Endothelial cell of umbilical vein (primary cell): ENCODE data around the gene AUH. TPM values are rescaled to one million over a fixed set of nuclear protein-coding genes. Genes with fewer than 3 reads are reported as not detected.

Experiments used
- BruUV-seq: library from RNA; stranded (reverse); fragments of 400-500 nt; replicated peaks from 2 replicates; lab custom pipeline; 2021; lab: Mats Ljungman, UMichigan
- CTCF ChIA-PET: fragments of 300-600, 350-600 bp; sonication (Branson Sonifier 250); formaldehyde crosslinking; loops from one replicate; lab custom pipeline; 2021; ENCODE audit warnings: antibody characterized with exemption, inconsistent platforms; lab: Charles Lee
- POLR2A ChIA-PET: fragments of 300-600, 350-600 bp; sonication (Branson Sonifier 250); formaldehyde crosslinking; loops from one replicate; lab custom pipeline; 2021; ENCODE audit warnings: antibody characterized with exemption, inconsistent platforms; lab: Charles Lee
- DNase-seq: peaks from one replicate; pipeline ENCODE4 v3.0.0-alpha.2; 2011; ENCODE audit warnings: low read depth, low spot score
- FAIRE-seq: peaks from 2 replicates; lab custom pipeline; 2011; peaks lifted over from hg19 to GRCh38; lab: Jason Lieb, UNC
- H2AFZ ChIP-seq: 2 replicates; pipeline ENCODE4 v1.6.0; 2012; ENCODE audit warnings: low read depth, low read length, control low read depth, inconsistent platforms
- H3K27ac ChIP-seq: 2 replicates; pipeline ENCODE4 v1.5.1; 2011; ENCODE audit warnings: low read depth, mild to moderate bottlenecking, control low read depth, low read length, moderate library complexity; ENCODE audit not compliant: insufficient read depth
- H3K27me3 ChIP-seq, 2 experiments: 2 replicates each; pipeline versions ENCODE4 v1.6.0 to v1.6.1; 2011; ENCODE audit warnings: low read length in 2 of 2, mixed read lengths in 1 of 2; ENCODE audit not compliant: control insufficient read depth in 2 of 2, insufficient read depth in 2 of 2
- H3K36me3 ChIP-seq, 2 experiments: 2 replicates in 1 of 2; 3 replicates in 1 of 2; pipeline ENCODE4 v1.5.1; 2011; ENCODE audit warnings: low read length in 2 of 2, mild to moderate bottlenecking in 1 of 2, moderate library complexity in 1 of 2; ENCODE audit not compliant: control insufficient read depth in 2 of 2, insufficient read depth in 2 of 2; ENCODE audit errors: extremely low read depth in 1 of 2
- H3K4me1 ChIP-seq: 3 replicates; pipeline ENCODE4 v1.5.1; 2011; ENCODE audit warnings: mild to moderate bottlenecking, low read length; ENCODE audit not compliant: control insufficient read depth, insufficient read depth; ENCODE audit errors: extremely low read depth
- H3K4me2 ChIP-seq: 2 replicates; pipeline ENCODE4 v1.6.1; 2011; ENCODE audit warnings: low read length, control low read depth, mixed read lengths; ENCODE audit not compliant: insufficient read depth
- H3K4me3 ChIP-seq, 3 experiments: fragments of 200-600 bp in 1 of 3; sonication (generic), shearing (Covaris generic) in 1 of 3; replicated peaks in 1 of 3; 2 replicates each; pipeline ENCODE4 v1.5.1; 2011 to 2016; ENCODE audit warnings: control low read depth in 3 of 3, low read length in 3 of 3, mild to moderate bottlenecking in 2 of 3, inconsistent platforms in 1 of 3, low read depth in 1 of 3, moderate library complexity in 1 of 3; ENCODE audit not compliant: insufficient read depth in 1 of 3
- H3K79me2 ChIP-seq: 2 replicates; pipeline ENCODE4 v1.6.0; 2012; ENCODE audit warnings: low read length, inconsistent platforms; ENCODE audit not compliant: control insufficient read depth, insufficient read depth
- H3K9ac ChIP-seq: replicated peaks from 2 replicates; pipeline ENCODE3; 2011; ENCODE audit warnings: low read length, control low read depth; ENCODE audit not compliant: insufficient read depth; ENCODE audit errors: extremely low read depth
- H3K9me1 ChIP-seq: replicated peaks from 3 replicates; pipeline ENCODE4 v1.6.0; 2011; ENCODE audit warnings: mild to moderate bottlenecking, low read length; ENCODE audit not compliant: control insufficient read depth, insufficient read depth; ENCODE audit errors: extremely low read depth
- H3K9me3 ChIP-seq: replicated peaks from 2 replicates; pipeline ENCODE4 v1.5.1; 2012; ENCODE audit warnings: low read length, inconsistent platforms; ENCODE audit not compliant: control insufficient read depth, insufficient read depth
- H4K20me1 ChIP-seq: replicated peaks from 2 replicates; pipeline ENCODE3; 2011; ENCODE audit warnings: mild to moderate bottlenecking, low read length; ENCODE audit not compliant: control insufficient read depth, insufficient read depth; ENCODE audit errors: extremely low read depth
- CTCF ChIP-seq, 2 donors: IDR thresholded peaks; 1 replicate in 1 of 2; 2 replicates in 1 of 2; pipeline ENCODE4 v1.5.1; 2011; ENCODE audit warnings: low read length in 2 of 2, mild to moderate bottlenecking in 2 of 2, moderate library complexity in 2 of 2, control low read depth in 1 of 2, inconsistent platforms in 1 of 2, low read depth in 1 of 2; ENCODE audit not compliant: insufficient read depth in 1 of 2; ENCODE audit errors: extremely low read depth in 1 of 2
- EZH2 ChIP-seq: IDR thresholded peaks from 2 replicates; pipeline ENCODE4 v1.6.1; 2012; ENCODE audit warnings: borderline replicate concordance, low read depth, mild to moderate bottlenecking, moderate library complexity, low read length, inconsistent platforms; ENCODE audit not compliant: severe bottlenecking
- FOS ChIP-seq: IDR thresholded peaks from 2 replicates; pipeline ENCODE4 v1.6.1; 2011; ENCODE audit warnings: mild to moderate bottlenecking, low read length, moderate library complexity, borderline replicate concordance; ENCODE audit not compliant: insufficient read depth
- GATA2 ChIP-seq: IDR thresholded peaks from 2 replicates; pipeline ENCODE4 v1.7.0; 2011; ENCODE audit warnings: low read depth, mild to moderate bottlenecking, moderate library complexity, mixed read lengths, low read length; ENCODE audit not compliant: insufficient read length, insufficient read depth
- JUN ChIP-seq: IDR thresholded peaks from 2 replicates; pipeline ENCODE4 v1.6.1; 2011; ENCODE audit warnings: borderline replicate concordance, low read depth; ENCODE audit not compliant: insufficient read length, insufficient read depth
- MYC ChIP-seq: IDR thresholded peaks from one replicate; pipeline ENCODE4 v1.6.1; 2011; ENCODE audit warnings: mild to moderate bottlenecking, low read depth, low read length
- POLR2A ChIP-seq: IDR thresholded peaks from 2 replicates; pipeline ENCODE4 v1.6.1; 2012; ENCODE audit warnings: low read depth, mild to moderate bottlenecking, control low read depth, low read length
- POLR2AphosphoS5 ChIP-seq: IDR thresholded peaks from 2 replicates; pipeline ENCODE4 v1.6.1; 2012; ENCODE audit warnings: low read depth, mild to moderate bottlenecking, control low read depth, low read length, moderate library complexity; ENCODE audit not compliant: insufficient read depth
- dilution Hi-C: fragments of 300-500 bp; cut with MboI; formaldehyde crosslinking; loops from one replicate; pipeline ENCODE4 v1.15.0; 2019; ENCODE audit warnings: low sequenced_read_pairs; ENCODE audit not compliant: extremely low pct_ligation_motif_present
- intact Hi-C: fragments of 100-400 bp; cut with micrococcal nuclease; formaldehyde crosslinking; loops from one replicate; pipeline ENCODE4 v1.10.0; 2022
- polyA plus RNA-seq, 4 experiments: library from polyadenylated mRNA; depleted of rRNA in 3 of 4; stranded (reverse) in 3 of 4; unstranded in 1 of 4; fragments of >200 nt; gene quantifications; 2 replicates each; pipeline versions ENCODE4 v1.2.1 to v1.2.3, GENCODE V29; 2011 to 2012; ENCODE audit warnings: missing spikeins in 1 of 4
- total RNA-seq: library from RNA; stranded (reverse); gene quantifications from 2 replicates; pipeline ENCODE4 v1.2.3, GENCODE V29; 2021
- TF ChIP-seq, protein P1 (sequence below): IDR thresholded peaks from 2 replicates; pipeline ENCODE4 v1.6.1; 2011; ENCODE audit not compliant: insufficient read depth, insufficient read length

The AUH gene
- total and polyA plus RNA-seq, 2 donors (not counting 3 experiments of a cell fraction or from before 2014, with no cell fraction given): 2.3 to 9.2 TPM

DNA sequence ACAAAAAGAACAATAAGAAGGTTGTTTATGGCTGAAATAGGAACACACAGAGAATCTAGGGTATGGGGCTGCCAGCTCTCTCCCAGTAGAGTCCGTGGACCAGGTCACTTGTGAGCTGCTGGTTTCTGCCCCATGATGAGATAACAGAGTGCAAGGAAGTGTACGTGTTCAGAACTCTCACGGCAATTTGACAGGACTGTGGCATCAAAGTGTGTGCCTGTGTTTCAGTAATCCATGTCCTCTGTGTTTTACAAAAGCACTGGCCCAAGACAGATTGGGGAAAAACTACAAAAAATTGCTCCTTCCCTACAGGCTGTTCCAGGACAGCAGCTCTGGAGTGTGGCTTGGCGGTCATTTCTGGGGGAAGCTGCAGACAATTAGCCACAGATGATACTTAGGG is 184.6 kb downstream of the AUH start:
- no peaks in the 10 kb centered on the region for H3K4me1 ChIP-seq
- no peaks in the 10 kb centered on the region for H3K36me3 ChIP-seq
- H3K27me3 ChIP-seq: no peaks in the 10 kb centered on the region
- no peak overlapping the region for H3K9ac ChIP-seq
- H3K4me3 ChIP-seq: no peak overlapping the region
- BruUV-seq: no TSS peak
- POLR2A ChIA-PET: no interaction called here
- TF ChIP-seq JUN (no peak), CTCF (IDR thresholded peaks at IDR 0.05; ENCODE audit: extremely low read depth in 1 of 2, insufficient read depth in 1 of 2, low read depth in 1 of 2, low read length in 2 of 2) (no peak), FOS (no peak), POLR2AphosphoS5 (no peak), POLR2A (no peak)
- intact Hi-C loops (no loop called here), dilution Hi-C loops (no loop called here)
- H3K79me2 ChIP-seq: no peaks in the 10 kb centered on the region
- no peaks in the 10 kb centered on the region for H3K9me1 ChIP-seq
- H2AFZ ChIP-seq: no peak overlapping the region
- DNase-seq: no peak
- H3K9me3 ChIP-seq: no peaks in the 10 kb centered on the region
- FAIRE-seq: no peak
- CTCF ChIA-PET: no interaction called here
- H4K20me1 ChIP-seq: no peaks in the 10 kb centered on the region
- no peak overlapping the region for H3K4me2 ChIP-seq
- no peak overlapping the region for H3K27ac ChIP-seq

DNA sequence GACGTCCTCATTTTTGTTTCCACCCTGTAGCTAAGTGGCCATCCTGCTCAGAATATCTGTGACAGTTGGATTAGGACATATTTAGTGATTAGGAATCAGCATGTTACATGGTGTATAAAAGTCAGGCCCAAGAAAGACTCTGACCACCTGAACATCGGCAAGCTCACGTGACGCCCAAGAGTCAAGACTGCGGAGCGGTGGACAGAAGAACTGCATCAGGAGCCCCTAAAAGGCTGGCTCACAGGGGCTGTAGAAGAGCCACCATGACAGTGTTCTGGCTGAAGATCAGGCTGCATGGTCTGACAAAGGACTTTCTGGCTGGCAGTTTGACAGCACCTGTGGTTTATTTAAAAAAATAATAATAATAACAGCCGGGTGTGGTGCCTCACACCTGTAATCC is 185.3 kb downstream of the AUH start:
- dilution Hi-C loops (no loop called here), intact Hi-C loops (no loop called here)
- TF ChIP-seq POLR2A: no peak
- TF ChIP-seq CTCF (IDR thresholded peaks at IDR 0.05; ENCODE audit: extremely low read depth in 1 of 2, insufficient read depth in 1 of 2, low read depth in 1 of 2, low read length in 2 of 2): no peak
- no peak for TF ChIP-seq POLR2AphosphoS5
- TF ChIP-seq, protein P1, sequence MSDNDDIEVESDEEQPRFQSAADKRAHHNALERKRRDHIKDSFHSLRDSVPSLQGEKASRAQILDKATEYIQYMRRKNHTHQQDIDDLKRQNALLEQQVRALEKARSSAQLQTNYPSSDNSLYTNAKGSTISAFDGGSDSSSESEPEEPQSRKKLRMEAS: no peak
- no peak for TF ChIP-seq FOS
- TF ChIP-seq MYC: no peak
- no peak for TF ChIP-seq JUN
- TF ChIP-seq EZH2: no peak
- no peak for TF ChIP-seq GATA2
- ChIA-PET CTCF (no interaction called here), POLR2A (no interaction called here)
- BruUV-seq: no TSS peak
- FAIRE-seq: no peak
- H3K36me3 ChIP-seq: no peaks in the 10 kb centered on the region
- H3K4me1 ChIP-seq: no peaks in the 10 kb centered on the region
- H3K9me3 ChIP-seq: no peaks in the 10 kb centered on the region
- no peak overlapping the region for H2AFZ ChIP-seq
- no peaks in the 10 kb centered on the region for H3K27me3 ChIP-seq
- no peak overlapping the region for H3K4me3 ChIP-seq
- H3K9ac ChIP-seq: no peak overlapping the region
- H3K27ac ChIP-seq: no peak overlapping the region
- no peak overlapping the region for H3K4me2 ChIP-seq
- no peaks in the 10 kb centered on the region for H3K9me1 ChIP-seq
- DNase-seq: no peak
- H4K20me1 ChIP-seq: no peaks in the 10 kb centered on the region
- H3K79me2 ChIP-seq: no peaks in the 10 kb centered on the region
